HCT116 (cell line): ENCODE data around the gene PXMP4. TPM values are rescaled to one million over a fixed set of nuclear protein-coding genes. Genes with fewer than 3 reads are reported as not detected.

Experiments
- ATAC-seq: fragments of 200-7000 bp; cut with Tn5 transposase; 2 replicates; pipeline ENCODE4 v1.9.1; 2020; ENCODE audit warnings: mild to moderate bottlenecking, moderate library complexity
- BruUV-seq: library from RNA; stranded (reverse); fragments of 400-500 nt; replicated peaks from 2 replicates; lab custom pipeline; 2021; lab: Mats Ljungman, UMichigan
- CTCF ChIA-PET: fragments of 300-600 bp; sonication (Branson Sonifier 250); formaldehyde crosslinking; loops from one replicate; lab custom pipeline; 2021; ENCODE audit warnings: antibody characterized with exemption; lab: Charles Lee
- POLR2A ChIA-PET: fragments of 300-600, 350-600 bp; sonication (Branson Sonifier 250); formaldehyde crosslinking; loops from one replicate; lab custom pipeline; 2021; ENCODE audit warnings: antibody characterized with exemption; lab: Charles Lee
- RAD21 ChIA-PET, 2 experiments: fragments of 300-600 bp; sonication (Branson Sonifier 250); formaldehyde crosslinking; loops; one replicate each; lab custom pipeline; 2023; ENCODE audit warnings: low total read pairs in 2 of 2; ENCODE audit not compliant: uncharacterized antibody in 2 of 2, unreplicated experiment in 2 of 2, low non-redundant PET in 1 of 2; lab: Charles Lee
- DNase-seq: peaks from one replicate; pipeline ENCODE4 v3.0.0-alpha.2; 2010; ENCODE audit warnings: low read depth, low spot score
- H2AFZ ChIP-seq: fragments of 200-600 bp; shearing (Covaris generic), sonication (generic); 2 replicates; pipeline ENCODE4 v1.6.1; 2017; ENCODE audit warnings: low read depth, mixed run types, mixed read lengths, antibody characterized with exemption, low read length; ENCODE audit not compliant: poor library complexity, severe bottlenecking
- H3K27ac ChIP-seq: 2 replicates; pipeline ENCODE4 v1.5.1; 2012; ENCODE audit warnings: low read depth, low read length
- H3K27me3 ChIP-seq: fragments of 200-600 bp; sonication (generic); 2 replicates; pipeline ENCODE4 v1.6.1; 2016; ENCODE audit warnings: mixed run types, low read length, mixed read lengths; ENCODE audit not compliant: insufficient read depth
- H3K36me3 ChIP-seq, 2 experiments: fragments of 200-500 bp in 1 of 2; fragments of 200-600 bp in 1 of 2; sonication (Bioruptor generic) in 1 of 2; sonication (generic) in 1 of 2; 2 replicates each; pipeline versions ENCODE4 v1.5.1 to v1.6.1; 2014 to 2016; ENCODE audit warnings: low read length in 2 of 2, inconsistent platforms in 1 of 2, mixed read lengths in 1 of 2, mixed run types in 1 of 2; ENCODE audit not compliant: insufficient read depth in 2 of 2, control insufficient read depth in 1 of 2
- H3K4me1 ChIP-seq, 2 experiments: fragments of 200-600 bp in 1 of 2; sonication (generic) in 1 of 2; 2 replicates each; pipeline versions ENCODE4 v1.5.1 to v1.6.1; 2012 to 2017; ENCODE audit warnings: low read length in 2 of 2, inconsistent platforms in 1 of 2, mild to moderate bottlenecking in 1 of 2, mixed read lengths in 1 of 2, mixed run types in 1 of 2, moderate library complexity in 1 of 2; ENCODE audit not compliant: insufficient read depth in 2 of 2, control insufficient read depth in 1 of 2
- H3K4me2 ChIP-seq: fragments of 200-600 bp; sonication (generic); 2 replicates; pipeline ENCODE4 v1.6.1; 2017; ENCODE audit warnings: mixed run types, low read length, mixed read lengths
- H3K4me3 ChIP-seq, 2 experiments: fragments of 200-600 bp in 1 of 2; sonication (generic) in 1 of 2; replicated peaks in 1 of 2; 2 replicates each; pipeline ENCODE4 v1.5.1; 2011 to 2016; ENCODE audit warnings: low read length in 2 of 2, control low read depth in 1 of 2, low read depth in 1 of 2, mild to moderate bottlenecking in 1 of 2, mixed read lengths in 1 of 2, mixed run types in 1 of 2
- H3K79me2 ChIP-seq: fragments of 200-600 bp; sonication (generic); 2 replicates; pipeline ENCODE4 v1.6.1; 2017; ENCODE audit warnings: mild to moderate bottlenecking, mixed run types, low read length, moderate library complexity, mixed read lengths; ENCODE audit not compliant: insufficient read depth
- H3K9ac ChIP-seq: fragments of 200-600 bp; sonication (generic); 2 replicates; pipeline ENCODE4 v1.6.1; 2016; ENCODE audit warnings: low read length, mixed read lengths
- H3K9me2 ChIP-seq: fragments of 200-600 bp; sonication (generic), shearing (Covaris generic); 2 replicates; pipeline ENCODE4 v1.6.1; 2017; ENCODE audit warnings: mixed run types, mild to moderate bottlenecking, moderate library complexity; ENCODE audit not compliant: insufficient read depth
- H3K9me3 ChIP-seq, 2 experiments: fragments of 200-500 bp in 1 of 2; fragments of 200-600 bp in 1 of 2; sonication (Bioruptor generic) in 1 of 2; sonication (generic) in 1 of 2; 2 replicates each; pipeline ENCODE4 v1.6.1; 2014 to 2017; ENCODE audit warnings: low read length in 2 of 2, mixed read lengths in 2 of 2, inconsistent platforms in 1 of 2, low read depth in 1 of 2, mild to moderate bottlenecking in 1 of 2, mixed run types in 1 of 2, moderate library complexity in 1 of 2; ENCODE audit not compliant: control insufficient read depth in 1 of 2, insufficient read depth in 1 of 2
- H4K20me1 ChIP-seq: fragments of 200-600 bp; sonication (generic), shearing (Covaris generic); 2 replicates; pipeline ENCODE4 v1.6.1; 2017; ENCODE audit warnings: mixed run types, mild to moderate bottlenecking, moderate library complexity; ENCODE audit not compliant: insufficient read depth
- CEBPB ChIP-seq: IDR thresholded peaks from 2 replicates; pipeline ENCODE4 v1.6.1; 2012; ENCODE audit warnings: low read depth
- CTCF ChIP-seq, 3 experiments: fragments of 200-600 bp in 1 of 3; sonication (generic) in 1 of 3; IDR thresholded peaks in 2 of 3; conservative IDR thresholded peaks in 1 of 3; 2 replicates each; pipeline ENCODE4 v1.5.1; 2012 to 2017; ENCODE audit warnings: low read depth in 2 of 3, low read length in 2 of 3, antibody characterized with exemption in 1 of 3, borderline replicate concordance in 1 of 3, control low read depth in 1 of 3, mild to moderate bottlenecking in 1 of 3, mixed read lengths in 1 of 3, mixed run types in 1 of 3, moderate library complexity in 1 of 3; ENCODE audit not compliant: insufficient read depth in 1 of 3
- EGR1 ChIP-seq: IDR thresholded peaks from 2 replicates; pipeline ENCODE4 v1.6.1; 2012; ENCODE audit warnings: low read depth
- ELF1 ChIP-seq: IDR thresholded peaks from 2 replicates; pipeline ENCODE4 v1.6.1; 2012; ENCODE audit warnings: low read depth, borderline replicate concordance
- EZH2 ChIP-seq: fragments of 200-600 bp; sonication (generic); IDR thresholded peaks from 2 replicates; pipeline ENCODE4 v1.6.1; 2017; ENCODE audit warnings: antibody characterized with exemption, mixed run types
- MAX ChIP-seq: IDR thresholded peaks from 2 replicates; pipeline ENCODE4 v1.6.1; 2012
- POLR2AphosphoS5 ChIP-seq: IDR thresholded peaks from 2 replicates; pipeline ENCODE4 v1.6.1; 2011; ENCODE audit warnings: mild to moderate bottlenecking, low read depth, low read length, moderate library complexity
- RAD21 ChIP-seq: IDR thresholded peaks from 2 replicates; pipeline ENCODE4 v1.6.1; 2012; ENCODE audit warnings: low read depth, mild to moderate bottlenecking
- REST ChIP-seq: IDR thresholded peaks from 2 replicates; pipeline ENCODE4 v1.6.1; 2012; ENCODE audit warnings: low read depth
- SIN3A ChIP-seq: IDR thresholded peaks from 2 replicates; pipeline ENCODE4 v1.6.1; 2012; ENCODE audit warnings: low read depth
- SRF ChIP-seq: IDR thresholded peaks from 2 replicates; pipeline ENCODE4 v1.6.1; 2012; ENCODE audit warnings: low read depth
- TCF7L2 ChIP-seq: IDR thresholded peaks from 2 replicates; pipeline ENCODE4 v1.7.0; 2011; ENCODE audit warnings: borderline replicate concordance, inconsistent platforms; ENCODE audit not compliant: insufficient read depth, insufficient read length; ENCODE audit errors: extremely low read depth
- YY1 ChIP-seq: IDR thresholded peaks from 2 replicates; pipeline ENCODE4 v1.6.1; 2011; ENCODE audit warnings: low read length, low read depth, moderate library complexity, mild to moderate bottlenecking; ENCODE audit not compliant: insufficient replicate concordance; ENCODE audit errors: extremely low read depth
- ZBTB33 ChIP-seq: IDR thresholded peaks from 2 replicates; pipeline ENCODE4 v1.6.1; 2011; ENCODE audit warnings: mild to moderate bottlenecking, low read length, moderate library complexity; ENCODE audit not compliant: insufficient replicate concordance; ENCODE audit errors: extremely low read depth
- ZFX ChIP-seq: fragments of 450-650 bp; IDR thresholded peaks from 2 replicates; pipeline ENCODE4 v1.6.1; 2017
- ZNF274 ChIP-seq: fragments of 200-500 bp; sonication (Bioruptor generic); IDR thresholded peaks from 2 replicates; pipeline ENCODE4 v1.6.1; 2014; ENCODE audit warnings: mild to moderate bottlenecking, low read depth, low read length, inconsistent platforms
- intact Hi-C: fragments of 100-400 bp; cut with micrococcal nuclease; formaldehyde crosslinking; loops from 2 replicates; pipeline ENCODE4 v1.10.0; 2022
- total RNA-seq: library from RNA; stranded (reverse); gene quantifications from one replicate; pipeline ENCODE4 v1.2.1, GENCODE V29; 2021; ENCODE audit not compliant: unreplicated experiment

The PXMP4 gene
- total RNA-seq, 1 experiment from 2014 or later, result 9.6 TPM

- TF ChIP-seq TCF7L2 (no peak), RAD21 (no peak), EGR1 (no peak), ZNF274 (no peak), SIN3A (no peak), CTCF (IDR thresholded peaks at IDR 0.05 in 2 of 3, conservative IDR thresholded peaks at IDR 0.05 in 1 of 3; ENCODE audit: borderline replicate concordance in 1 of 3, insufficient read depth in 1 of 3, low read depth in 2 of 3, low read length in 2 of 3) (no peak)
Measured at GRCh38 chr20:33669224-33669623, 50.9 kb downstream of the PXMP4 start (continued).

GRCh38 chr20:33668466-33669155 lies 51.5 kb downstream of the PXMP4 start:
- CTCF ChIA-PET, result interaction anchor here (0.7 to 0.9 kb wide), 3 partner anchors 11 to 211 kb away, joined by 3 to 4 read pairs (median 3); no protein-coding TSS in a partner anchor
- DNase-seq (no peak), ATAC-seq (no peak)
- H4K20me1 ChIP-seq, result no peaks in the 10 kb centered on the region
- peaks cover 16 to 26% of the 10 kb centered on the region in 2 experiments for H3K4me1 ChIP-seq
- no peak overlapping the region for H3K4me2 ChIP-seq
- peaks cover 22% of the 10 kb centered on the region; the same call in 1 of the 2 replicates for H3K79me2 ChIP-seq
- H3K9ac ChIP-seq, result no peak overlapping the region
- H3K9me3 ChIP-seq, result no peaks in the 10 kb centered on the region
- H2AFZ ChIP-seq, result no peak overlapping the region
- no peak overlapping the region for H3K4me3 ChIP-seq
- no peaks in the 10 kb centered on the region for H3K27me3 ChIP-seq
- POLR2A ChIA-PET, result no interaction called here
- no peak overlapping the region for H3K27ac ChIP-seq
- BruUV-seq, result no TSS peak
- RAD21 ChIA-PET, result interaction anchor here (0.6 to 1.1 kb wide), 2 partner anchors 267 to 440 kb away, joined by 3 to 4 read pairs; partner anchors contain the start of gene CDK5RAP1 (in 1 of the 2)
- intact Hi-C loops, result loop anchor here (5.0 kb wide), 1 partner anchor 211 kb away; no protein-coding TSS in a partner anchor
- no peaks in the 10 kb centered on the region for H3K9me2 ChIP-seq
- H3K36me3 ChIP-seq, result peaks cover 10 to 23% of the 10 kb centered on the region in 2 experiments; a peak in 3 of 4 replicates
- TF ChIP-seq SRF, result no peak
- TF ChIP-seq RAD21, result no peak
- TF ChIP-seq POLR2AphosphoS5, result no peak
- TF ChIP-seq YY1, result no peak
- TF ChIP-seq ELF1, result no peak
- no peak for TF ChIP-seq CEBPB
- TF ChIP-seq SIN3A, result no peak
- no peak for TF ChIP-seq ZFX
- TF ChIP-seq ZNF274, result no peak
- TF ChIP-seq ZBTB33, result no peak
- no peak for TF ChIP-seq REST
- no peak for TF ChIP-seq EZH2
- no peak for TF ChIP-seq MAX
